Retinal pigment epithelial cell (primary cell): ENCODE data around the gene IL20RA.
"Not testable (repeated sequence)": the region's sequence is repeated elsewhere in the genome, so short reads cannot be mapped to it uniquely, and the experiment has no call there.

Experiments
- DNase-seq: peaks from one replicate; pipeline ENCODE4 v3.0.0-alpha.2; 2010; ENCODE audit warnings: low read depth
- H3K4me3 ChIP-seq: 2 replicates; pipeline ENCODE4 v1.5.1; 2011; ENCODE audit warnings: mild to moderate bottlenecking, low read length, control low read depth, moderate library complexity
- CTCF ChIP-seq: conservative IDR thresholded peaks from 2 replicates; pipeline ENCODE4 v1.5.1; 2011; ENCODE audit warnings: low read depth, low read length, control low read depth, inconsistent platforms

IL20RA gene

DNA sequence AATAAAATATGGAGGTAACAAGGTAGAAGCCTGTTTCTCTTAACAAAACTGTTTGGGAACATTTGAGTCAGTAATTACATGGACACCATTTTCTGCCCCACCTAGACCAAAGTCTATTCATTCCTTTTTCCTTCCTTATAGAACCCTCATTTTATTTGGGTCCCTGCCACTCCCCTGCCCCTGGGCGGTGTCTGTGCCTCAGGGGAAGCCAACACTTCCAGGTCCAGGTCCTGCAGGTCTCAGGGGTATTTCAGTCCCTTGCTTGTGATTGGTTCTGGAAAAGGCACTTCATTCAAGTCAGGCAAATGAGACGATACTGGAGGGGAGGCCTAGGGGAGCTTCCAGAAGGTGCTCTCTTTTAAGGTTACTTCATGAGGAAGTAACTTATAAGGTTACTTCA is 80.4 kb downstream of the IL20RA start:
- no peak for TF ChIP-seq CTCF
- DNase-seq: no peak
- no peak overlapping the region for H3K4me3 ChIP-seq

DNA sequence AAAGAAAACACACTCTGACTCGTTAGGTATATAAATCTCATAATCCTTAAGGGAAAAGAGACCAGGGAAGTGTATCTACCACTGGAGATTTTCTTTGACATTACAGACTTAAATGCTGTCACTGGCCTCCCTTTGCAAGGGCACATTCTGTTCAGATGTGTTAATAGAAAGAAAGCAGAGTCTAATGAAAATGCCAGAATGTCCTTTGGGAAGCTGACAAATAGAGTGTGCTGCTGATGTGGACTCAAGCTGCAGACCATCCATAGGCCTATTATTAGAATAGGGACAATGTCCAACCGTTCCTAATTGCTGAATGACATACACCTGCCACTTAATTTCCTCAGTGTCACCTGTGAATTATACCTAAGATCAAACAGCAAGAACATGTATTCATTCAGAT is 81.5 kb downstream of the IL20RA start:
- no peak overlapping the region for H3K4me3 ChIP-seq
- TF ChIP-seq CTCF: no peak
- DNase-seq: no peak

DNA sequence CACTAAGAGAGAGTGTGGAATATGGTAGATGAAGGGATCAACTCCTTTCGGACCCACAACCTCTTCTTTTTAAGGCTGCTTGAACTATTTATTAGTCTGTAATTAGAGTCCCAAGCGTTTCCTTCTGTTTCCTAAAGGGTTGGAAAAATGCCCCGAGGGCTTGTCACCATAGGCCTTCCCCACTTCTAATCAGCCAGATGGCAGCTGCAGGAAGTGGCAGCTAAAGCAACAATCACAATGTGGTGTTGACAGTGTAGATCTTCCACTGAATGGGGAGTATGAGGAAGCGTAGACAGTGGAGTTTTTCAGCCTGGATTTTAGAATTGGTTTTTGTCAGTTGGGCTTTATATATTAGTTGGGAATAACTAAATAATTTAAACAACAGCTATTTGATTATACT is 82.1 kb downstream of the IL20RA start:
- TF ChIP-seq CTCF: no peak
- no peak overlapping the region for H3K4me3 ChIP-seq
- DNase-seq: no peak

DNA sequence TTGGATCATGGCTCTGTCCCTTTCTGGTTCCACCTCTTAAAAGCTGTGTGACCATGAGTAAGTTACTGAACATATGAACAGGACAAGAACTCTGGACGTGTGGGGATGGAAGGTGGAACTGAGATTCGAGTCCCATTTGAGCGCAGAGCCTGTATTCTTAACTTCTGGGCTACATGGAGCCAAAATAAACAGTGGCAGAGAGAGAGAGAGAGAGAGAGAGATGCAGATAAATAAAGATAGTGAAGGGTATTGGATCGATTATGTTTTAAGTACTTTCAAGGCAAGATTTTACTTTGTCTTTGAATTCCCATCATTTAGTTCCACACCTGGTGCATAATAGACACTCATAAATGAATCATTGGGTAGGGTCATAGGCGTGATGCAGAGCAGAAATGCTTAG is 82.9 kb downstream of the IL20RA start:
- H3K4me3 ChIP-seq: no peak overlapping the region
- DNase-seq: no peak
- TF ChIP-seq CTCF: no peak

- H3K4me3 ChIP-seq: no peak overlapping the region
- DNase-seq: no peak
- TF ChIP-seq CTCF: no peak
Measured at GRCh38 chr6:136960781-136961180, 84.0 kb downstream of the IL20RA start.

DNA sequence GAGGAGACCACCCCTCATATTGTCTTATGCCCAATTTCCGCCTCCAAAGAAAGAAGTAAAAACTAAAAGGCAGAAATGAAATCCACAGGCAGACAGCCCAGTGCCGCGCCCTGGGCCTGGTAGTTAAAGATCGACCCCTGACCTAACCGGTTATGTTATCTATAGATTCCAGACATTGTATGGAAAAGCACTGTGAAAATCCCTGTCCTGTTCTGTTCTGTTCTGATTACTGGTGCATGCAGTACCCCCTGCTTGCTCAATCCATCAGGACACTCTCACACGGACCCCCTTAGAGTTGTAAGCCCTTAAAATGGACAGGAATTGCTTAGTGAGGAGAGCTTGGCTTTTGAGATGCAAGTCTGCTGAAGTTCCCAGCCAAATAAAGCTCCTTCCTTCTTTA is 84.8 kb downstream of the IL20RA start:
- not testable (repeated sequence) for DNase-seq, H3K4me3 ChIP-seq

DNA sequence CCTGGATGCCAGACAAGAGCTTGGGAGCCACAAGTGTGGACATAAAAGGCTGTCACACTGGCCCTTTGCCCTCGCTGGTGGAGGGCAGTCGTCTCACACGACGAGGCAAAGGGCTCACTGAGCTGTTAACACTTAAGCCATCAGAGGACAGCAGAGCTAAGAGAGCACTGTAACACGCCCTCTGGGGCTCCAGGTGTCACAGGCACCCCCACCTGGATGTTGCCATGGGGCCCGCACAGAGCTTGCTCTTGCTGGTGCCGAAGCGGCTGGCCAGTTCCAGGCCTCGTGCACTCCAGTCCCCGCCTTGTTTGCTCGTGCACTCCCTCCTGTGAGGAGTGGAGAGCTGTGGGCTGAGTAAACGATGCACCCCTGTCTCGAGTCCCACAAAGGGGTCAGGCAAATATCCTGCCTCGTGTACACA is 85.3 kb downstream of the IL20RA start:
- no peak overlapping the region for H3K4me3 ChIP-seq
- TF ChIP-seq CTCF: no peak
- DNase-seq: no peak

- no peak overlapping the region for H3K4me3 ChIP-seq
- TF ChIP-seq CTCF: no peak
- no peak for DNase-seq
Measured at GRCh38 chr6:136958168-136958567, 86.6 kb downstream of the IL20RA start.
